Uterus (tissue), 4 donors: ENCODE data around the gene SLC22A23. TPM values are rescaled to one million over a fixed set of nuclear protein-coding genes. Genes with fewer than 3 reads are reported as not detected.

Experiments used
- DNase-seq, 2 donors: peaks; one replicate each; pipeline ENCODE4 v3.0.0-alpha.2; 2019 to 2020
- H3K27ac ChIP-seq, 2 donors: fragments of 200-600 bp; sonication (generic); 1 replicate in 1 of 2; 2 replicates in 1 of 2; pipeline ENCODE4 v1.5.1; 2016 to 2018
- H3K27me3 ChIP-seq, 2 donors: fragments of 200-600 bp; sonication (generic); one replicate each; pipeline ENCODE4 v1.5.1; 2018 to 2019; ENCODE audit warnings: control low read depth in 1 of 2
- H3K36me3 ChIP-seq, 2 donors: fragments of 200-600 bp; sonication (generic); one replicate each; pipeline ENCODE4 v1.5.1; 2019; ENCODE audit warnings: control low read depth in 1 of 2
- H3K4me1 ChIP-seq, 2 donors: fragments of 200-600 bp; sonication (generic); one replicate each; pipeline ENCODE4 v1.5.1; 2018 to 2019; ENCODE audit warnings: control low read depth in 1 of 2
- H3K4me3 ChIP-seq, 2 donors: fragments of 200-600 bp; sonication (generic); 1 replicate in 1 of 2; 2 replicates in 1 of 2; pipeline ENCODE4 v1.5.1; 2018 to 2019; ENCODE audit warnings: mild to moderate bottlenecking in 1 of 2
- H3K9me3 ChIP-seq, 2 donors: fragments of 200-600 bp; sonication (generic); one replicate each; pipeline ENCODE4 v1.5.1; 2019; ENCODE audit warnings: control low read depth in 1 of 2
- POLR2A ChIP-seq, 2 donors: fragments of 450-650 bp; IDR thresholded peaks; one replicate each; pipeline ENCODE4 v1.6.1; 2016; ENCODE audit warnings: antibody characterized with exemption in 2 of 2, mild to moderate bottlenecking in 1 of 2, moderate library complexity in 1 of 2
- intact Hi-C: fragments of 100-400 bp; cut with DNase I; formaldehyde crosslinking; loops from one replicate; pipeline ENCODE4 v1.15.1; 2023; ENCODE audit warnings: low total_unique reads
- total RNA-seq, 4 donors: library from RNA; depleted of rRNA in 3 of 4; stranded (reverse); fragments of >200 nt in 3 of 4; gene quantifications; one replicate each; pipeline versions ENCODE4 v1.1.0 to v1.2.4, GENCODE V29; 2014 to 2023
- TF ChIP-seq, protein P1 (sequence below), 4 experiments: fragments of 200-600 bp in 2 of 4; fragments of 450-650 bp in 2 of 4; sonication (generic) in 2 of 4; IDR thresholded peaks; one replicate each; pipeline ENCODE4 v1.5.1; 2016 to 2019; ENCODE audit warnings: antibody characterized with exemption in 4 of 4, mild to moderate bottlenecking in 2 of 4, moderate library complexity in 1 of 4
- donor health status: DM: yes; HTN: yes; CAD: no.

The SLC22A23 gene
- total RNA-seq, 4 donors from 2014 or later: 5.4 to 27.6 (median 9.7) TPM

- no peaks in the 10 kb centered on the region for H3K9me3 ChIP-seq
- no peaks in the 10 kb centered on the region for H3K36me3 ChIP-seq
- H3K27me3 ChIP-seq: no peaks in the 10 kb centered on the region
- peak overlapping the region; percentile 49 to 51 for H3K27ac ChIP-seq
- H3K4me3 ChIP-seq: no peak overlapping the region
- H3K4me1 ChIP-seq: peaks cover 3 to 4% of the 10 kb centered on the region in 2 donors
- DNase-seq: peak; percentile 63 to 64
- TF ChIP-seq, protein P1, sequence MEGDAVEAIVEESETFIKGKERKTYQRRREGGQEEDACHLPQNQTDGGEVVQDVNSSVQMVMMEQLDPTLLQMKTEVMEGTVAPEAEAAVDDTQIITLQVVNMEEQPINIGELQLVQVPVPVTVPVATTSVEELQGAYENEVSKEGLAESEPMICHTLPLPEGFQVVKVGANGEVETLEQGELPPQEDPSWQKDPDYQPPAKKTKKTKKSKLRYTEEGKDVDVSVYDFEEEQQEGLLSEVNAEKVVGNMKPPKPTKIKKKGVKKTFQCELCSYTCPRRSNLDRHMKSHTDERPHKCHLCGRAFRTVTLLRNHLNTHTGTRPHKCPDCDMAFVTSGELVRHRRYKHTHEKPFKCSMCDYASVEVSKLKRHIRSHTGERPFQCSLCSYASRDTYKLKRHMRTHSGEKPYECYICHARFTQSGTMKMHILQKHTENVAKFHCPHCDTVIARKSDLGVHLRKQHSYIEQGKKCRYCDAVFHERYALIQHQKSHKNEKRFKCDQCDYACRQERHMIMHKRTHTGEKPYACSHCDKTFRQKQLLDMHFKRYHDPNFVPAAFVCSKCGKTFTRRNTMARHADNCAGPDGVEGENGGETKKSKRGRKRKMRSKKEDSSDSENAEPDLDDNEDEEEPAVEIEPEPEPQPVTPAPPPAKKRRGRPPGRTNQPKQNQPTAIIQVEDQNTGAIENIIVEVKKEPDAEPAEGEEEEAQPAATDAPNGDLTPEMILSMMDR (IDR thresholded peaks at IDR 0.05): no peak
- no peak for TF ChIP-seq POLR2A (IDR thresholded peaks at IDR 0.05)
- intact Hi-C loops: loop anchor here (10.0 kb wide), 1 partner anchor 173 kb away; the partner anchor contains the start of gene SLC22A23
These were observed 175.0 kb downstream of the SLC22A23 start for GRCh38 chr6:3281631-3282475.

- TF ChIP-seq, protein P1 (IDR thresholded peaks at IDR 0.05): no peak
- no peak for TF ChIP-seq POLR2A (IDR thresholded peaks at IDR 0.05)
- intact Hi-C loops: loop anchor here (10.0 kb wide), 1 partner anchor 174 kb away; the partner anchor contains the start of gene SLC22A23
- Histone ChIP-seq H3K27me3 (no peaks in the 10 kb centered on the region), H3K4me1 (peaks cover 3 to 4% of the 10 kb centered on the region in 2 donors), H3K36me3 (no peaks in the 10 kb centered on the region), H3K27ac (peak overlapping the region; percentile 39 to 49), H3K9me3 (no peaks in the 10 kb centered on the region), H3K4me3 (no peak overlapping the region)
- peak; percentile 15 for DNase-seq
These were observed 175.9 kb downstream of the SLC22A23 start for GRCh38 chr6:3280866-3281465.

DNA sequence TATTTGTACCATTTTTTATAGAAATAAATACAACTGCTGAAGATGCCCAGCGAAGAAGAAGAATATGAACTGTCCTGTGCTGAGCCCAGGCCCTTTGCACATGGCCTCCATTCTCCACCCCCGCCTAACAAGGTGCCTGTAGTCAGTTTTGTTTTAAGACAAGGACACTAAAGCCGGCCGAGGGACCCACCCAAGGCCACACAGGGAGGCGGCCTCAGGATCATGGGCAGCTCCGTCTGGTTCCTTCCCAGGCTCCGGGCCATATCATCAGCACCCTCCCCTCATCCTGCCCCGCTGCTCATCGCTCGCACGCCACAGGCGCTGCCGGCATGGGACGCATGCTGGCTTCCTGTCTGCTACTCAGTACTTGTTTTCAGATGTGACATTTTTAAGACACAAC lies 176.8 kb downstream of the SLC22A23 start:
- intact Hi-C loops: loop anchor here (10.0 kb wide), 1 partner anchor 175 kb away; the partner anchor contains the start of gene SLC22A23
- Histone ChIP-seq H3K9me3 (no peaks in the 10 kb centered on the region), H3K36me3 (no peaks in the 10 kb centered on the region), H3K27me3 (no peaks in the 10 kb centered on the region), H3K4me3 (no peak overlapping the region), H3K4me1 (peaks cover 3 to 4% of the 10 kb centered on the region in 2 donors), H3K27ac (no peak overlapping the region)
- TF ChIP-seq, protein P1 (IDR thresholded peaks at IDR 0.05): no peak
- TF ChIP-seq POLR2A (IDR thresholded peaks at IDR 0.05): no peak
- DNase-seq: peak; percentile 14 to 31

- Histone ChIP-seq H3K4me1 (peaks cover 3 to 4% of the 10 kb centered on the region in 2 donors), H3K27ac (no peak overlapping the region), H3K36me3 (no peaks in the 10 kb centered on the region), H3K27me3 (no peaks in the 10 kb centered on the region), H3K9me3 (no peaks in the 10 kb centered on the region), H3K4me3 (no peak overlapping the region)
- intact Hi-C loops: loop anchor here (5.0 to 10.0 kb wide), 2 partner anchors 454 to 716 kb away; no protein-coding TSS in a partner anchor
- peak; percentile 9 to 14 for DNase-seq
- TF ChIP-seq, protein P1 (IDR thresholded peaks at IDR 0.05): no peak
- TF ChIP-seq POLR2A (IDR thresholded peaks at IDR 0.05): no peak
These were observed 178.2 kb downstream of the SLC22A23 start for GRCh38 chr6:3278691-3279090.
